GM18870 (cell line): ENCODE data around the gene JPT2.

ENCODE experiments used
- ATAC-seq: cut with Tn5 transposase; IDR thresholded peaks from one replicate; pipeline ENCODE4 v1.9.1; 2021; ENCODE audit warnings: moderate library complexity; ENCODE audit not compliant: unreplicated experiment

JPT2 gene

GRCh38 chr16:1673424-1674151 is 4.5 kb upstream of the JPT2 start:
- no peak for ATAC-seq

GRCh38 chr16:1674306-1674705 is 3.8 kb upstream of the JPT2 start:
- ATAC-seq = no peak

- ATAC-seq = no peak
Measured at GRCh38 chr16:1674751-1675664, 3.1 kb upstream of the JPT2 start.

- no peak for ATAC-seq
Measured at GRCh38 chr16:1676661-1677060, 1.4 kb upstream of the JPT2 start.

- no peak for ATAC-seq
Measured at GRCh38 chr16:1677339-1677738, 740 bp upstream of the JPT2 start.

- no peak for ATAC-seq
Measured at GRCh38 chr16:1678500-1679098, 520 bp downstream of the JPT2 start.

- no peak for ATAC-seq
Measured at GRCh38 chr16:1680361-1680760, 2.3 kb downstream of the JPT2 start.

- ATAC-seq = no peak
Measured at GRCh38 chr16:1681032-1681431, 3.0 kb downstream of the JPT2 start.

- ATAC-seq = no peak
Measured at GRCh38 chr16:1687427-1688316, 9.6 kb downstream of the JPT2 start.

GRCh38 chr16:1688807-1689560 is 10.9 kb downstream of the JPT2 start:
- ATAC-seq = no peak

- no peak for ATAC-seq
Measured at GRCh38 chr16:1689853-1690252, 11.8 kb downstream of the JPT2 start.

- no peak for ATAC-seq
Measured at GRCh38 chr16:1690810-1691209, 12.7 kb downstream of the JPT2 start.

GRCh38 chr16:1691276-1691675 is 13.2 kb downstream of the JPT2 start:
- no peak for ATAC-seq

GRCh38 chr16:1691956-1692355 is 13.9 kb downstream of the JPT2 start:
- no peak for ATAC-seq

GRCh38 chr16:1696863-1697262 is 18.8 kb downstream of the JPT2 start:
- ATAC-seq = no peak

GRCh38 chr16:1698680-1699079 is 20.6 kb downstream of the JPT2 start:
- no peak for ATAC-seq

GRCh38 chr16:1700246-1700645 is 22.2 kb downstream of the JPT2 start:
- ATAC-seq = no peak

- ATAC-seq = no peak
Measured at GRCh38 chr16:1701216-1701878, 23.3 kb downstream of the JPT2 start.

GRCh38 chr16:1705324-1705687 is 27.2 kb downstream of the JPT2 start:
- ATAC-seq = peak; percentile 6
